Left renal pelvis (tissue), 4 donors: Measurements from ENCODE around the gene GRSF1. TPM values are rescaled to one million over a fixed set of nuclear protein-coding genes. Genes with fewer than 3 reads are reported as not detected.

Source experiments
- polyA plus RNA-seq, 4 donors: library from polyadenylated mRNA; unstranded; fragments of 120-200 nt; gene quantifications; one replicate each; pipeline ENCODE4 v1.2.1, GENCODE V29; 2013; ENCODE audit not compliant: insufficient read length in 4 of 4

The GRSF1 gene
- polyA plus RNA-seq, 4 donors: 92.0 to 140 (median 127) TPM

Other genes with a start within 250 kb of the GRSF1 start
- gene AMBN, start 247.6 kb downstream of the GRSF1 start, polyA plus RNA-seq: 1 to 10 TPM in 2 of 4 donors, under 1 TPM in 2; 0.20 to 1.5 (median 1.2) TPM
- 1 to 10 TPM; 1.2 to 6.0 (median 4.9) TPM for gene ENAM, start 211.1 kb downstream of the GRSF1 start, polyA plus RNA-seq
- 1 to 10 TPM in 2 of 4 donors, under 1 TPM in 2; 0.45 to 1.5 (median 1.1) TPM for gene JCHAIN, start 173.4 kb downstream of the GRSF1 start, polyA plus RNA-seq
- gene UTP3, start 151.4 kb downstream of the GRSF1 start, polyA plus RNA-seq: 10 to 100 TPM; 27.9 to 48.7 (median 44.3) TPM
- gene RUFY3, start 117.9 kb downstream of the GRSF1 start, polyA plus RNA-seq: 100 to 1,000 TPM in 2 of 4 donors, 10 to 100 TPM in 2; 71.1 to 180 (median 99.9) TPM
- 10 to 100 TPM; 22.4 to 49.7 (median 48.2) TPM for gene MOB1B, start 62.5 kb upstream of the GRSF1 start, polyA plus RNA-seq
- gene DCK, start 153.8 kb upstream of the GRSF1 start, polyA plus RNA-seq: 10 to 100 TPM; 33.8 to 45.6 (median 39.8) TPM